Measurements from ENCODE around the gene FZD2.
A peak's percentile ranks its signal among the peaks of the same experiment; 100 is the strongest.
"Not testable (repeated sequence)": the region's sequence is repeated elsewhere in the genome, so short reads cannot be mapped to it uniquely, and the experiment has no call there.

FZD2 gene

DNA sequence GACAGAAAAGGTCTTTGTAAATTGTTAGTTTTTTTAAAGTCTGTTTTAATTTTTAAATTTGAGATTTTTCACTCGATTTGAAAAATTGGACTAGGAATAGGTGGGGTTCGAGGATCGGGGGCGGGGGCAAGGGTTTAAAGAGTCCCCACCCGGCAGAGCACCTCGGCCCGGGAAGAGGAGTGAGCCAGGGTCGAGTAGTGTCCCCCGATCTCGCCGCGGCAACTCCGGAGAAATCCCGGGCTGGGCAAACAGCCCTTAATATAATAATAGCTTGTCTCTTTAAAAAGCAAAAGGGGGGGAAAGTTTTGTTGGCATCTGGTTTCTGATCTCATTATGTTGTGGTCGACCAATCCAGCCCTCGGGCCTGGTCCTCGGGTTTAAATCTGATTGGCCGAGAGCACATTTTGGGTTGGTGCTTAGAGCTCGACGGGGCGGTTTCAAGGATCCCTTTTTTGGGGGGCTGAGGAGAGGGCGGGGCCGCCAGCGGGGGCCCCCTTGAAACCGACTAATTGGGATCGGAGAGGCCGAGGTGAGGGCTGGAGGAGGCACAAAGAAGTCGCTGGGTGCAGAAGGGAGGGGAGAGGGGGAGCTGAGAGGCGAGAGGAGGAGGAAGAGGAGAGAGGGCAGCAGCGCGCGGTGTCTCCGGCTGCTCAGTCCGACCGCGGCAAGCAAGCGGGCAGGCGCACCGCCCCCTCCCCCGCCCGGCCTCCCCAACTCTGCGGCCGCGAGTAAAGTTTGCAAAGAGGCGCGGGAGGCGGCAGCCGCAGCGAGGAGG is at the start of gene FZD2:
Gene FZD2 (plus strand): TSS at position 653 of the 775 bp plus-strand sequence. CDS start 205 bp downstream, outside the sequence.
- peak; percentile 74 for DNase-seq

DNA sequence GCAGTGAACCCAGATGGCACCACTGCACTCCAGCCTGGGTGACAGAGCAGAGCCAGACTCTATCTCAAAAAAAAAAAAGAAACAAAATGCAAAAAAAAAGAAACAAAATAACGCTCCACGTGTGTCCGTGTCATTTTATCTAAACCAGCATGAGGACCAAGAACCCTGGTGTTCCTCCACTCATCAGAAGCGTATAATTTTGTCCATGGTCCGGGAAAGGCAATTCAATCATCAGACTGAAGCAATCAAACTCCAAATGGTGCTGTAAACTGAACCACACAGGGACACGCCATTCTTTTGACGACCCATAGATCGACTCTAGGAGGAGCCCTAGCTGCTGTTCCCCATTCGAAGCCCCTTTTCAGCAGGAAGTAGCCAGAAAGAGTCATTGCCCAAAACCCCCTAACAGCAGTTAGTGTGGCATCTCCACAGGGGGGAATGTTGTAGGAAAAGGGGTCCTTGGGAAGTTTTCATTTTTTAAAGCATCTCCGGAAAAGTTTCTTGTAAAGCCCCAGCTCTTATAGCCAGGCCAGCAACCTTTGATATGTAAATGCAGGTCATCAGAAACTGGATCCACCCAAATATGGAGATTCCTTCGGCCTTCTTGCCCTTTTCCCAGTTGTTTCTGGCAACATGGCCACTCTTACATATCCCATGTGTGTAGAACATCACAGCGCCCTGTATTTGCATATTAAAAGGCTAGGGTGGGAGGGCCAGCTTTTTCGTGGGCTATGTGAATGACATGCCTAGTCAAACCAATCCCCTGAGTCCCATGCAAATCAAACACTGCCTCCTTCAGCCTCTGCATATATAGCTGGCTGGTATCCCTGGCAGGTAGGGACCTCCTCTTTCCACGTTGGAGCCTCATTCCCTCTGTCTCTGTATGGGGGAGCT is 45.8 kb upstream of the FZD2 start:
- DNase-seq, result not testable (repeated sequence)

GRCh38 chr17:44518032-44518431 is 39.3 kb upstream of the FZD2 start:
- DNase-seq, result no peak

DNA sequence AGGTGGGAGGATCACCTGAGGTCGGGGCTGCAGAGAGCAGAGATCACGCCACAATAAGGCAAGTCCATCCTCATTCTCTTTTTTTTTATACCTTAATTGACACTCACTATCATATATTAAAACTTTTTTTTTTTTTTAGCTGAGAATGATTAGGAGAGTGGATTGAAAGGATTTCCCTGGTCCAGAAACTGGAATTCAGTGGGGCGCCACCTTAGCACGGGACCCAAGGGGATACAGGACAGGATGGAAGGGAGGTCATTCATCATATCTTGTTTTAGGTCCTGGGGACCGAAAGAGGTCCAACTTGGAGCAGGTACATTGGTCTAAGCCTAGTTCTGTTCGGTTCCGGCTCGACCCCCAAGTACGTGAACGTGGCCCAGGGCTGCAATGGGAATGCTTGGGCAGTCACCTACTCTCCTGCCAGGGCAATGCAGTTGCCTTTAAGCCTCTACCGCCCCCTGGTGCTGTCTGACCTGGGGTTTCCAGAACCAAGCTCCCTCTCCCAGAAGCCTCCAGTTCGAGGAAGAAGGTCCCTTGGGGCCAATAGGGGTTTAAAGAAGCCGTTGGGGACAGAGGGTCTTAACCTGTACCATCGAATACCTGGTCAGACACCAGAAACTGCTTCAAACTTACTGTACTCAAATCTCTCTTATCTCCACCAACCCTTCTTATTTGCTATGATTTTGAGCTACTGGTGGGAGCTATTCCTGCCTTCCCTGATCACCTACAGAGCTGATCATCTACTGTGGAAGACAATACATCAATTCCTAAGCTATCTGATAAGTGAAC is 34.2 kb upstream of the FZD2 start:
- no peak for DNase-seq

DNA sequence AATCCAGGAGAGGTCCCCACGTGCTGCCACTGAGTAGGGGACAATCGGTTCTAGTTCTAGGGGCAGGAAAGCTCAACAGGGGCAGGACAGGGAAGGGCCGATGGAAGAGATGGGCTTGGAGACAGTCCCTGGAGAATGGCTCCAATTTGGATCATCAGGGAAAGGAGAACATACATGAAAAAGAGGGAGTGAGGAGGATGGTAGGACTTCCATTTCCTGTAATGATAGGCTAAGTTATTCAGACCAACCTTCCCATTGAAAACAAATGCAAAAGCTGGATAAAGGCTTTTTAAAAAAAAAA is 33.7 kb upstream of the FZD2 start:
- DNase-seq, result no peak

DNA sequence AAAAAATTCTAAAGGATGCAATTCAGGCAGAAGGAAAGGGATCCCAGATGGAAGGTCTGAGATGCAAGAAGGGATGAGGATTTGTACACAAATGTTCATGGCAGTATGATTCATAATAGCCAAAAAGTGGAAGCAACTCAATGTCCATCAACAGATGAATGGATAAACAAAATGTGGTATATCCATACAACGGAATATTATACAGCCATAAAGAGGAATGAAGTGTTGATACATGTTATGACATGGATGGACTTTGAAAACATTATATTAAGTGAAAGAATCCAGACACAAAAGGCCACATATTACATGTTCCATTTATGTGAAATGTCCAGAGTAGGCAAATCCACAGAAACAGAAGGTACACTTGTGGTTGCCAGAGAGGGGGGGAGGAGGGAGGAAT is 30.2 kb upstream of the FZD2 start:
- DNase-seq, result no peak

- DNase-seq, result no peak
These were observed 29.3 kb upstream of the FZD2 start for GRCh38 chr17:44527954-44528353.

DNA sequence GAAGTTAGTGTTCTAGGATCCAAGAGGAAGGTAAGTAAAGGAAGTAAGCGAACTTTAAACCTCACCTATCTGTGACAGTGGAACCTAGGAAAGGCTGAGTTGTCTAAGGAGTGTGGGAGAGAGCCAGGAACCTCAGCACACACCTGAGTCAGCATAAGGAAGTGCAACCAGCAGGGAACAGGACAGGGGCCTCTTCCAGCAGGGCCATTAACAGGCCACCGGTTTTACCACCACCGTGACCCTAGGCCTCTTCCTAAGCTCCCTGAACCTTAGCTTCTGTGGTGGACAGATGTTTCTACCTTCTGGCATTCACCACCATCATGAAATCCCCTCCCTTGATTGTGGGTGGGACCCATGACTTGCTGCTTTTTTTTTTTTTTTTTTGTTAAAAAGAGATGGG is 27.4 kb upstream of the FZD2 start:
- DNase-seq, result no peak

DNA sequence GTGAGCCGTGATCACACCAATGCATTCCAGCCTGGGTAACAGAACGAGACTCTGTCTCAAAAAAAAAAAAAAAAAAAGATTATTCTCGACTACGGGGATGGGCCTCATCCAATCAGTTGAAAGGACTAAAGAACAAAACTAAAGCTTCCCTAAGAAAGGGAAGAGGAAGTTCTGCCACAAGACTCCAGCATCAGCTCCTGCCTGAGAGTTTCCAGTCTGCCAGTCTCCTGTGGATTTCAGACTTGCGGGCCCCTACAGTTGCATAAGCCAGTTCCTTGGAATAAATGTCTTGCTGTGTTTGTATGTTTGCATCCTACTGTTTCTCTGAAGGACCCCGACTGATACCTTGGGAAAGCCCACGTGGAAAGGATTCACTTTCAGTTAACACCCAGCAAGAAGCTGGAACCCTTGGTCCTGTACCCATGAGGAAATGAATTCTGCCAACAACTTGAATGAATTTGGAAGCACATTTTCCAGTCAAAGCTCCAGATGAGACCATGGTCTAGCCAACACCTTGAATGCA is 26.3 kb upstream of the FZD2 start:
- no peak for DNase-seq

- peak; percentile 84 for DNase-seq
These were observed 23.6 kb upstream of the FZD2 start for GRCh38 chr17:44533533-44534246.

DNA sequence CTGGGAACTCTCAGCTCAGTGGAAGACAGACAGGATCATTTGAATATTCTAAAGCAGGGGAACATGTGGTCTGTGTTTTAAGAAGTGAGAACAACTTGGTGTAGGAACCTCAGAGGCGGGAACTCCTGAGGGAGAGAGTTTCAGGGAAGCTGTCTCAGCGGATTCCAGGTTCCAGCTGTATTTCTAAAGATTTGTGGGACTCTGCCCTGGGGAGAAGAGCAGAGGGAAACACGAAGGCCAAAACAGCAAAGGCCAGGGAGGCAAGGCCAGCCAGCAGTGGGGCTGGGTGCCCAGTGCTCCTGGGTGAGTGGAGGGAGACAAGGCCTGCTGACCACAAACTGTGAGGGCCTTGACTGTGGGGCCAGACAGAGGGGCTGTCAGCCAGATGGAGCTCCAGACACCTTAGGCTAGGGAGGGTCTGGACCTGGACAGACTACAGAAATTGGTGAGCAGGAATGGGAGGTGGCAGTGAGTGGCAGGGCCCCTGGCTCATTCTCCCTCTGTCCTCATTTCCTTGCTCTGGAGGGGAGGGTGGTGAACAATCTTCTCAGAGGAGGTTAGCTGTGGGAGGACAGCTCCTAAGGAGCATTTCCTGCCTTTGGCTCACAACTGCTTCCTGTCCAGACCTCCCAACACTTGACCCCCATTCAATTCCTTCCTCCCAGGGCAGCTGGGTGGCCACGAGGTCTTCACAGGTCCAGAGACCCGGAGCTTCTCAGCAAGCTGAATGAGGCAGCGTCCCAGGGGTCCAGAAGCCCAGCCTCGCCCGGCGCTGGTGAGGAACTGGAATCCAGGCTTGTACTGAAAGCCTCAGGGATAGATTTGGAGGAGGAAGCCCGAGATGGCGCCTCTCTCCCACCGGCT is 21.0 kb upstream of the FZD2 start:
- DNase-seq, result no peak

DNA sequence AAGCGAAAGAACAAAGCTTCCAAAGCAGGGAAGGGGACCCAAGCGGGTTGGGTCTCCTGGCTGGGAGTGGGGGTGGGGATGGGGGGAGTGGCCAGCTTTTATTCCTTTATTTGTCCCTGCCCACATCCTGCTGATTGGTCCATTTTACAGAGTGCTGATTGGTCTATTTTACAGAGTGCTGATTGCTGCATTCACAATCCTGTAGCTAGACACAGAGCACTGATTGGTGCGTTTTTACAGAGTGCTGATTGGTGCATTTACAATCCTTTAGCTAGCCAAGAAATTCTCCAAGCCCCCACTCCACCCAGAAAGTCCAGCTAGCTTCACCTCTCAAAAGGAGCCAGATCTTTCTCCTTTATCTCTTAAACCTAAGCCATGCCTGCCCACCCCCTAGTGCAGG is 19.4 kb upstream of the FZD2 start:
- DNase-seq, result not testable (repeated sequence)

DNA sequence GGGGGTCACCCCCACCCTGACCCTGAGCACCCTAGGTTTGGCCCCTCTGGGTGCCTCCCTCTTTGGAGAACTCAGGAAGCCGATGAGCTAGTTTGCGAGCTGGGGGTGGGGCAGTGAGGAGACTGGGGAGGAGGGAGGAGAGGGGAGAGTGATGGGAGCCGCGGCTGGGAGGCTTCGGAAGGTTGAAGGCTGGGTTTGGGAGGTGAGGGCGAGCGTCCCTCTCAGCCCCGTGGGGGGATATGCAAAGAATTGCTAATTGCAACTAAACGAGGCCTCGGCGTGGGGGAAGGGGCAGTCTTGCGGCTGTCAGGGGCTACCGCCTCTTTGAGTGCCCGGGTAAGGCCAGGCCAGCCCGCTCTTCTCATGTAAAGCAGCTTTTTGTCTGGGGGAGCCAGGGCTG is 17.6 kb upstream of the FZD2 start:
- no peak for DNase-seq

DNA sequence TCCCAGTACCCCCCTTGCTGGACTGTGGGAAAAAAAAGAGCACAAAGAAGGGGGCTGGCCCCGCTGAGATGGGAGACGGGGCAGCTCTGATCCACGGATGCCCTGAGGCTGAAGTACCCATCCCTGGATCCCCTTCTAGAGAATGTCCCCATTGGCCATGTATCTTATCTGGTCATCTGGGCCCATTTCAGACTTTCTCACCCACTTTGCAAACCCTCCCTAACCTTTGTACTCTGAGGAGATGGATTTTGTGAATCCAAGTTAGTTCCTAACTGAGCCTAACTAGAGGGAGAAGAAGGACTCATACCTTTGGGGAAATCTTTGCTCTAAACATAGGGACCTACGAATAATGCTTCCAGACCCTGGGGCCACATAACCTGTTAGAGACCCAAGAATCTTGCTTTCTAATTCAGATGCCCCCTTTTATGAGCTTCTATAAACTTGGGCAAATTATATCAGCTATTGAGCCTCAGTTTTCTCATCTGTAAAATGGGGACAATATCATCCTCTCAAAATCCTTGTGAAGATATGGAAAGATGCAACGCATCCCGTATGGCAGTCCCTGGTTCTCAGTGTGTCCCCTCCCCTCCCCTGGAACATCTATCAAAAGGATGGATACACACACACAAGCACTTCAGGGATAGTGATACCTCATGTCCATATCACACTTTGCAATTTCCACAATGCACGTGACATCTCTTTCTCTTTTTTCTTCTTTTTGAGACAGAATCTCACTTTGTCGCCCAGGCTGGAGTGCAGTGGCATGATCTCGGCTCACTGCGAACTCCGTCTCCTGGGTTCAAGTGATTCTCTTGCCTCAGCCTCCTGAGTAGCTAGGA is 16.8 kb upstream of the FZD2 start:
- no peak for DNase-seq

GRCh38 chr17:44541884-44542581 is 15.3 kb upstream of the FZD2 start:
- DNase-seq, result no peak

DNA sequence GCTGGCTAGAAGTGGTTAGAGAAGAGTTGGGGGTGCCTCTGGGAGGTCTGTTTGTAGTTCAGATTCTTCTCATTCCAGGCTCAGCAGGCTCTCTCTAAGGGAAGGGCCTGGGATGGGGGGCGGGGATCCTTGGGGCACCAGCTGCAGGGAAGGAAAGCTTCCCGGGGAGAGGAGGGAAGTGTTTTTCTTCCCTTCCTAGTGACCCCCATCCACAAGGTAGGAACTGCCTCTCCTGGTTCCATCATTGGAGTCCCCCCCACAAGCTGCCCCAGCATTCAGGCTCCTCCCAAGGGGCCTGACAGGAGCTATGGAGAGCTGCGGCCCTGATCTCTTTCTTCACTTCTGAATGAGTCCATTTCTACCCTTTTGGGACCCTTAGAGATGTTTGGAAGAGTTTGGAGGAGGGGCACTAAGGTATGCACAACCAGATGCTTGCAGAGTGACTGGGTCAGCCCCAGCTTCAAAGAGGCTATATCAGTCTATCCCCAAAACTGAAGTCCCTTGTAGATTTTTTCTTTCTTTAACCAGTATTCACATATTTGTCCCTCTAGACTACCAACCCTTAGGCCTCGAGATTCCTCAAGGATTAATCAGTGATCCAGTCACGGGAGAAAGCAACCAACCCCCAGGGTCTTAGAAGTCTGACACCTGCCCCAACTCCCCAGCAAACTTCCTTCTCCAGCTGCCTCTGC is 13.9 kb upstream of the FZD2 start:
- DNase-seq, result no peak

DNA sequence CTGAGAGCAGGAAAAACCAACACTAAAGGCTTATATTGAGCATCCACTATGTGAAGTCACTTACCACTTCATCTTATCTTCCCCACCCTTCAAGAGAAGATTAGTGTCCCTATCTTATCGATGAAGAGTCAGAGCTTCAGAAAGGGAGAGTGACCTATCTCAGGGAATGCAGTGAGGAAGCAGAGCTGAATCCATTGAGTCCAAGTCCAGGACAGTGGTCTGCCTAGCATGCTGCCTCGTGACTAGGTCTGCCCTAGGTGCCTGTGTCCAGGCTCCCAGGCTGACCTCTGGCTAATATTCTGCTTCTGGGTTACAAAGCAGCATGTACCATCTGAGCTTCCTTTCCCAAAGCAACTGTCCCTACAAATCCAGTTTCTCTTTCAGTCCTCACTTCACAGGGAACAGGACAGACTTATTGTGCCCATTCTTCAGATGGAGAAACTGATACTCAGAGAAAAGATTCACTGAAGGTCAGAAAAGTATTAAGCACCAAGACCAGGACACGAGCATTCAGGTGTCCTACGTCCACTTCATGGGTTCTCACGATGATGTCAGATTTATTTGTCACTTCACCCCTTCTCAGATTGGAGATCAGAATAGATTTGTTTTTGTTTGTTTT is 13.3 kb upstream of the FZD2 start:
- no peak for DNase-seq

GRCh38 chr17:44546671-44547606 is 10.3 kb upstream of the FZD2 start:
- DNase-seq, result no peak

Measured in midbrain (tissue), 1 donor.